HG02870 (cell line): ENCODE measurements around the gene HLA-F.

Experiments
- ATAC-seq: cut with Tn5 transposase; IDR thresholded peaks from one replicate; pipeline ENCODE4 v1.9.1; 2021; ENCODE audit warnings: mild to moderate bottlenecking, moderate library complexity; ENCODE audit not compliant: unreplicated experiment

The HLA-F gene

GRCh38 chr6:29723262-29723665 lies at the start of gene HLA-F:
Gene HLA-F (plus strand): TSS chr6:29723434. CDS start chr6:29723464, 30 bp downstream.
- peak; percentile 87 for ATAC-seq

- no peak for ATAC-seq
Measured at GRCh38 chr6:29674008-29674407, 49.2 kb upstream of the HLA-F start.

GRCh38 chr6:29675561-29675960 lies 47.7 kb upstream of the HLA-F start:
- ATAC-seq, result no peak

- no peak for ATAC-seq
Measured at GRCh38 chr6:29676981-29677601, 46.1 kb upstream of the HLA-F start.

GRCh38 chr6:29678114-29678513 lies 45.1 kb upstream of the HLA-F start:
- no peak for ATAC-seq

- no peak for ATAC-seq
Measured at GRCh38 chr6:29679962-29680361, 43.3 kb upstream of the HLA-F start.

GRCh38 chr6:29680416-29680815 lies 42.8 kb upstream of the HLA-F start:
- no peak for ATAC-seq

GRCh38 chr6:29680904-29681303 lies 42.3 kb upstream of the HLA-F start, which contains the start of gene ZFP57:
Gene ZFP57 (minus strand): TSS chr6:29681152. CDS start chr6:29677003, 4,149 bp downstream.
- ATAC-seq, result no peak

- no peak for ATAC-seq
Measured at GRCh38 chr6:29681811-29682210, 41.4 kb upstream of the HLA-F start.

- ATAC-seq, result no peak
Measured at GRCh38 chr6:29685718-29686326, 37.4 kb upstream of the HLA-F start.

GRCh38 chr6:29694637-29695036 lies 28.6 kb upstream of the HLA-F start:
- no peak for ATAC-seq

- ATAC-seq, result no peak
Measured at GRCh38 chr6:29696147-29697125, 26.8 kb upstream of the HLA-F start.

- ATAC-seq, result no peak
Measured at GRCh38 chr6:29702519-29703103, 20.6 kb upstream of the HLA-F start.

- no peak for ATAC-seq
Measured at GRCh38 chr6:29705389-29706231, 17.6 kb upstream of the HLA-F start.

- no peak for ATAC-seq
Measured at GRCh38 chr6:29708432-29709179, 14.6 kb upstream of the HLA-F start.

- ATAC-seq, result no peak
Measured at GRCh38 chr6:29709188-29709587, 14.0 kb upstream of the HLA-F start.

GRCh38 chr6:29710281-29710941 lies 12.8 kb upstream of the HLA-F start:
- ATAC-seq, result no peak

GRCh38 chr6:29720863-29721262 lies 2.4 kb upstream of the HLA-F start:
- no peak for ATAC-seq
